NCI-H2196 treated with DMSO at 0.1 percent for 48 hours (cell line): Measurements from ENCODE around the gene GPX3.

Experiments used
- DNase-seq: peaks from one replicate; lab custom pipeline; 2025; ENCODE audit not compliant: unreplicated experiment; lab: John Stamatoyannopoulos, UW

The GPX3 gene

GRCh38 chr5:151076616-151077015 lies 56.2 kb downstream of the GPX3 start:
- DNase-seq: no peak

- no peak for DNase-seq
Measured at GRCh38 chr5:151077419-151077818, 57.0 kb downstream of the GPX3 start.

DNA sequence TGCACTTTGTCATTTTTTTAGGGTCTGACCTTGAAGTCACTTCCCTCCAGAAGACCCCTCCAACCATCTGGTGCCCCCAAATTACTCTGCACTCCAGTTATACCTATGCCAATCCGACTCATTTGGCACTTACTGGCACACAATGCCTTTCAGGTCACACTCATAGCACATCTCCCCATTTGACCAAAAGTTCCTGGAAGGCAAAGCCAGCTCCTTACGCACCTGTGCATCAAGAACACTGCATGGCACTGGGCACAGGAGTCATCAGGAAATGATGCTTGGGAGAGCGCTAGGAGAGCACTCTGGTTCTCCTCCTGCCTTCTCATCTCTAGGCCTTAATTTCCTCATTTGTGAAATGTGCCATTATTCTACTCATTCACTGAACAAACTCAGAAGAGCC lies 57.6 kb downstream of the GPX3 start:
- DNase-seq: no peak
